Measurements from ENCODE around the gene GYG2.
"Not testable (repeated sequence)": the region's sequence is repeated elsewhere in the genome, so short reads cannot be mapped to it uniquely, and the experiment has no call there.

GYG2 gene

DNA sequence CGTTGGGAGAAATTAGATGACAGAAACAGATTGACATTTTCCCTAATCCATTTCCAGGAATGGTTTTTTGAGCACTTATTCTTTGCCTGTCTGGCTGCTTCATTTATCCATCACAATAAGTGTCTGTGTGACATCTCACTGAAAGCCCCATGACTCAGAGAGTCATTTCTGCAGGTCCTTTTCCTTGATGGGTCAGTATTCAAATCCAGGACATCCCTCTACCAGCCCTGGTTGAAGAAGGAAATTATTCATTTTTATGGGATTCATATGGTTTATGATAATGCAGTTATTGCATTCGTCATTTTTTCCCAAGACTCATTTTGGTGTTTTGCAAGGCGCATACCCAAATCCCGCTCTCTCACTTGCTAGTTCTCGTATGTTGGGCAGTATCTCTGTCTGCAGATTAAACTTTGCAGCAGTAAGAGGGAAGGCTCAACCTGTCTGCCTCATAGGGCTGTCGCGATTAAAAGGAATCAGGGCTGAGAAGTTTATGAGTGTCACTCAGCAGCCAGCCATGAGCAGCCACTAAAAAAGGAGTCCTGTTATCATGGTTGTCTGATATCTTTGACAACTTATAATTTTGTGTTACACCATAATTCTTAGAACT lies 44.0 kb downstream of the GYG2 start:
- no peak for DNase-seq

DNA sequence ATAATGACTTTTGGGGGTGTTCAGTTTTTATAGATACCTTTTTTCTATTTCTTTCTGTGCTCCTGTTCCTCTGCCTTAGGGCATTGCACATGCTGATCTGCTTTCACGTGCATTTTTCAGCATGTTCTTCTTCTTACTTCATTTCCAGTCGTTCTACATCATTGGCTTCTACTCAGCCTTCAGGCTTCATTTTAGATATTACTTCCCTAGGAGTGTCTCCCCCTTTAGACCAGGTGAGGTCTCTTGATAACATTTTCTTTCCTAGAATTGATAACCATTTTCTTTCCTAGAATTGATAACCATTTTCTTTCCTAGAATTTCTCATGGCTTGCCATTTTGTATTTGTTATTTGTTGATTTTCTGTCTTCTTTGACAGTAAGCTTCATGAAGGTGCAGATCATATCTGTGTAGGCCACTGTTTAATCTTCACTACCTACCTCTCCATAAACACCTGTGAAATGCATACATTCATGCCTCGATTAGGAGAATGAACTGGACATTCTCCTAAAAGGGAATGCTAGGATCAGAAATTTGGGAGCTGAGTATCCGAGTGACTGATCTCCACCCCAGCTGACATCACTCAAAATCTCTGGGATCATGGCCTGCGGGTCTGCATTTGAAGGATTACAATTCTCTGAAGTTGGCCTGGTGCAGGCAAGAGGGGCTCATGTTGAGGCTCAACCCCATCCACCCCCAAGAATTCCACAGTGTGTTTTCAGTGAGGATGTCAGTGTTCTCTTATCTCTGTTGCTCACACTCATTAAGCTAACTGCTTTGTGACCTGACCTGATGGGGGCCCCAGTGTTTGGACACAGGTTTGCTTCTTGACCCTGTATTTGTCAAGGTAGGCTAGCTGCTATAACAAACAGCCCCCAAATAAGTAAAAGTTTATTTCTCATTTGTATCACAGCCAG lies 45.7 kb downstream of the GYG2 start:
- DNase-seq, result no peak

DNA sequence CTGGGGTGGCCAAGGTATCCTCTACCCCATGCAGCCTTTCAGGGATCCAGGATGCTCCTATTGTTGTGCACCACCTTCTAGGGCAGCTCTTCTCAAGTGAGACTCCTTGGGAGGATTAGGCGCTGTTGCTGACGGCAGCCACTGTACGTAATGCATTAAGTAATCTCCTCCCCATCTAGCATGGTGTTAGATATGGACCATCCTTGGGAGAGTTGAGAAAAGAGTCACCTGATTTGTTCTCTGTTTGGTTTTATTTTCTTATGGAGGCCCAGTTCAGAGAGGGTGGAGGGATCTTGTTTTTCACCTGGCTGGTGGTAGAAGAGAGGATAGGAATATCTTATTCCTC lies 46.4 kb downstream of the GYG2 start:
- no peak for DNase-seq

DNA sequence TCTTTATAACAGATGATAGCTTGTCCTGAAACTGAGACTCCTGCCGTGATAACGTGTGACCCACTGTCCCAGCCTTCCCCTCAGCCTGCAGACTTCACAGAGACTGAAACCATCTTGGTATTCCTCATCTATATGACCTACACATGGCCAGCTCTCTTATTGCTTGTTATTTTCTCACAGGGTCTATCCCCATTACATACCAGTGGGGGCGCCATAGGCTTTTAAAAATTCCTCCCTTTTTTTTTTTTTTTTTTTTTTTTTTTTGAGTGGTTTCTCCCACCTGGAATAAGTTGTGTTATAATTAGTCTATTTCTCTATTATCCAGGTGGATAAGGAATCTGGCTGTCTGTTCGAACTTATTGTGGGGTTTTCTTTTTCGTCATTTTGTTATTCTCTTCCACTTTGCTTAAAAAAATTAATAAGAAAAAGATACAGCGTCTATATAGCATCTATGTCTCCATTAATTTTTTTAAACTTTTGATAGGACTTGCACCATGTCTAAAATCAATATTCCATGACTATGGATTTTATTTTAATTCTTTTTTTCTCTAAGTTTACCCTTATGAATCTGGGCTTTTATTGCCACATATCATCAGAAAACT lies 47.2 kb downstream of the GYG2 start:
- DNase-seq, result peak in 1 of 2 donors; percentile 4

DNA sequence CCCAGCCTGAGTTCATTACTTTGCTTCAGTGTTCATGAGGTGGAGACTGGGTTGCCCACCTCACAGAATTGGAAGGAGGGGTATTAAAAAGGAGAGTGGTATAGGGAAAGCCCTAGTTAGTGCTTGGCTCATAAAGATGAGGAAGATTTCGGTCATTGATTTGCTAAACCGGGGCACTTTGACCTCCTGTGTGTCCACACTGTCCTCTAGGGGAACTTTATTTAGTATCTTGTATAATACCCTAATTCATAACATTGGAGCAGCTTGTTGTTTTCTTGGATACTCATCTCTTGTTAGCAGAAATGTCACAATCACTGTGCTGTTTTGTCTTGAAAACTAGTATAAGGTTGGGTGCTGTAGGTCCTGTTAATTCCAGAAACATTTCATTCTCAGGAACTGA lies 49.8 kb downstream of the GYG2 start:
- no peak for DNase-seq

DNA sequence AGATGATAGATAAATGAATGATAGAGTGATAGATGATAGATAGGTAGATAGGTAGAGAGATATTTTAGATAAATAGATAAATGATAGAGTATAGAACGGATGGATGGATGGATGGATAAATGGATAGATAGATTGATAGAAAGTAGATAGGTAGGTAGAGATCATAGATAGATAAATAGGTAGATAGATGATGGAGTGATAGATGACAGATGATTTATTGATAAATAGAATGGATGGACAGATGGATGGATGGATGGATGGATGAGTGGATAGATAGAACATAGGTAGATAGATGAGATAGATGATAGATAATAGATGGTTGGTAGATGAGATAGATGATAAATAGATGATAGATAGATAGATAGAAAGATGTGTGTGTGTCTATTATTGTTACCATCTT lies 50.9 kb downstream of the GYG2 start:
- DNase-seq, result no peak

DNA sequence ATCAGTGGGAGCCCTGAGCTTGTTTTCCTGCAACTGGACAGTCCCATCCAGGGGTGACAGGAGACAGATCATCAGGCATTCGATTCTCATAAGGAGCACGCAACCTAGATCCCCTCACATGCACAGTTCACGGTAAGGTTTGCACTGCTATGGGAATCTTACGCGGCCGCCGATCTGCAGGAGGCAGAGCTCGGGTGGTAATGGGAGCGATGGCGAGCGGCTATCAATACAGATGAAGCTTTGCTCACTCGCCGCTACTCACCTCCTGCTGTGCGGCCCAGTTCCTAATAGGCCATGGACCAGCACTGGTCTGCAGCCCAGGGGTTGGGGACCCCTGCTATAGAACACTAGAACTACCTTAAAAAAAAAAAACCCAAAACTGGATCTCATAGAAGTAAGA lies 55.0 kb downstream of the GYG2 start:
- no peak for DNase-seq

DNA sequence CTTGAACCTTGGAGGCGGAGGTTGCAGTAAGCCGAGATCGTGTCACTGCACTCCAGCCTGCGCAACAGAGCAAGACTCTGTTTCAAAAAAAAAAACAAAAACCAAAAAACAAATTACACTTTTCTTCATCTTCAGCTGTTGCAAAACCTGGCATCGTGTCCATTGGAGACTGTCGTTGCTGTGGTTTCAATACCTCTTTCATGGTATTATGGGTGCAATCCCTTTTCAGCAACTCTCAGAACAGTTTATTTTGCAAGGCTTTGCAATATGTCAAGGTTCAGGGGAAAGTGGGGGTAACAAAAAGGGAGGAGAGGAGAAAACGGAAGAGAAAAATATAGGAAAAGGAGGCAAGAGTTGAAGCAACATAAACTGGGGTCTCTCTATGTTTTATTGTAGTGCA lies 59.6 kb downstream of the GYG2 start:
- DNase-seq, result peak; percentile 45 to 75

DNA sequence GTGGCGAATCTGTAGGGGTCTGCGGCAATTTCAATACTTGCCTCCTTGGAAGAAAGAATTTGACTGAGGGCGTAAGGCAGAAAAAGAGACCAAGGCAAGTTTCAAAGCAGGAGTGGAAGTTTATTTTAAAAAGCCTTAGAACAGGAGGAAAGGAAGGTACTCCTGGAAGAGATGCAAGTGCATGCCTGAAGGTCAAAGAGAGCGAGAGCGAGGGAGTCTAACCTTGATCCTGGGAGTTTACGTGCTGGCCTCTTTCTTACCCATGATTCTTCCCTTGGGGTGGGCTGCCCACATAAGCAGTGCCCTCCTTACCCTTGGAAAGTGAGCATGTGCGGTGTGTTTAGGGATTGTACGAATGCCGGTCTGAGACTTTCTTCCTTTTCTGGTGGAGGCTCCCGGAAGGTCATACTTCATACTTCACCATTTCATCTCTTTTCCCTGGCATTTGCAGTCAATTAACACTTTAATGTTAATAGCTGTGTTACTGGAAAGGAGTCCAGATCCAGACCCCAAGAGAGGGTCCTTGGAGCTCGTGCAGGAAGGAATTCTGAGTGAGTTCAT lies 60.4 kb downstream of the GYG2 start:
- no peak for DNase-seq

DNA sequence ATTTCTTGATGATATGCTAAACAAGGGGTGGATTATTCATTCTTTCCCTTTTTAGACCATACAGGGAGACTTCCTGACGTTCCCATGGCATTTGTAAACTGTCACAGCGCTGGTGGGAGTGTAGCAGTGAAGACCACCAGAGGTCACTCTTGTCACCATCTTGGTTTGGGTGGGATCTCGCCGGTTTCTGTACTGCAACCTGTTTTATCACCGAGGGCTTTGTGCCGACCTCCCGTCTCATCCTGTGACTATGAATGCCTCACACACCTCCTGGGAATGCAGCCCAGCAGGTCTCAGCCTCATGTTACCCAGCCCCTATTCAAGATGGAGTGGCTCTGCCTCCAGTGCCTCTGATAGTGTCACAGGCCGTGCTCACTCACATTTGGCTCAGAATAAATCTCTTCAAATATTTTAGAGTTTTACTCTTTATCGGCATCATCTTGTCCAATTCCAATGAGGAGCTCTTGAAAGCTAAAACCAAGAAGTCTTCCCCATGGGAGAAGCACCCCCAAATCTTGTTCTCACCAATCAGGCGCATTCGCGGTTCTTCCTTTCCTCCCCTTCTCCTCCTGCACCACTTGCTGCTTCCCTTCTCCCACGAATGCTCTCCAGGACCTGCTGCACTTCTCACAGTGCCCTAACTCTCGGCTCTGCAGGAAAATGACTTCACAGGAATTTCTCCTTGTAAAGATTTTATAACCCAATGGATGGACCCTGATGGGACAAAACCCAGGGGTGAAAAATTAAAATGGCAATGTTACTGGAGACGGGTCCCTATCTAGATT lies 61.2 kb downstream of the GYG2 start:
- DNase-seq, result not testable (repeated sequence)

DNA sequence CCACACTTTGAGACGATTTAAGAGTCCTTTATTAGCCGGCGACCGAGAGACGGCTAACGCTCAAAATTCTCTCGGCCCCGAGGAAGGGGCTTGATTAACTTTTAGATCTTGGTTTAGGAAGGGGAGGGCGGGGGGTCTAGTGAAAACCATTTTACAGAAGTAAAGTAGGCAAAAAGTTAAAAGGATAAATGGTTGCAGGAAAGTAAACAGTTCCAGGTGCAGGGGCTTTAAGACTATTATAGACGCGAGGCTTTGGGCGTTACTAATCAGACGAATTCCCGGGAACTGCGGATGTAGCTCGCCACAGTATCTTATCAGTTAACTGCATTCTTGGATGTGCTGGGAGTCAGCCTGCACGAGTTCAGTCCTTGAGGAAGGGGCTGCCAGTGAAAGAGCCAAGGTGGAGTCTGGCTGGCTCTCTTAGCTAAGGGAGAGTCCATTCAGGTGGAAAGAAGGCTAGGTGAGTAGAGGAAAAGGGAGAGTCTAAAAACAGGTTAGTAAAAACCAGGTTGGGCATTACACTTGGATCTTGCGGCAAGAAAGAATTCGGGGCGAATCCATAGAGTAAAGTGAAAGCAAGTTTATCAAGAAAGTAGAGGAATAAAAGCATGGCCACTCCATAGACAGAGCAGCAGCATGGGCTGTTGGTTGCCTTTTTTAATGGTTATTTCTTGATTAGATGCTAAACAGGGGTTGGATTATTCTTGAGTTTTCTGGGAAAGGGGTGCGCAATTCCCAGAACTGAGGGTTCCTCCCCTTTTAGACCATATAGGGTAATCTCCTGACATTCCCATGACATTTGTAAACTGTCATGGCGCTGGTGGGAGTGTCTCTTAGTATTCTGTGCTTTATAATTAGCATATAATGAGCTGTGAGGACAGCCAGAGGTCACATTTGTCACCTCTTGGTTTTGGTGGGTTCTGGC lies 62.1 kb downstream of the GYG2 start:
- not testable (repeated sequence) for DNase-seq

DNA sequence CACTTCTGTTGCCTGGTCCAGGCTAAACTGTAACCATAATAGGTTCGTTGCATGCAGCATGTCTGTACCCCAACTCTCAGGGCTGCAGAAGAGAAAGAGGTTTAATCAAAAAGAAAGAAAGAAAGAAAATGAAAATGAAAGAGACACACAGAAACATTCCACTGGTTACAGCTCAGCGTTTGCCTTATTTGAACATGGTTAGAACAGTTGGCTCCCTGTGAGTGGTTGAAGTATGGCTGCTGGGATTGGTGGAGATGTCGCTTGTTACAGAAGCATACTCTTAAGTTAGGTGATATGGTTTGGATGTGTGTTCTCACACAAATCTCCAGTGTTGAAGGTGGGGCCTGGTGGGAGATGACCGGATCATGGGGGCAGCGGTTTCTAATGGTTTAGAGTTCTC lies 64.1 kb downstream of the GYG2 start:
- no peak for DNase-seq

DNA sequence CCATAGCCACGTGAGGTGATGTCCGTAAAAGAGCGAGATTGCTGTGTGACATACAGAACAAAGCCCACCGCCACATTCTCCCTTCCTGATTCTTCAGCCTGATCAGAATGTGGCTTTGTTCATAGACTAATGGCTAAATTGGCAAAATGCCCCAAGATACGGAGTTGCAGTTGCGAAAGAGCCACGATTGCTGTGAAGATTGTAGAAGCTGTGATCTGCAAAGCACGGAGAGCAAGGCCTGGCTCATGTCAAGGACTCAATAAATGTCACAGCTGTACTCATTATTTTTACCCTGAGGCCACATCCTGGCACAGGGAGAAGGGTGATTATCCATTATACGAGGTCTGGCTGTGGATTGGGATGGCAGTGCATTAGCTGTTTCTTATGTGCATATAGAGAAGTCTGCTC lies 66.2 kb downstream of the GYG2 start:
- peak; percentile 31 to 51 for DNase-seq

DNA sequence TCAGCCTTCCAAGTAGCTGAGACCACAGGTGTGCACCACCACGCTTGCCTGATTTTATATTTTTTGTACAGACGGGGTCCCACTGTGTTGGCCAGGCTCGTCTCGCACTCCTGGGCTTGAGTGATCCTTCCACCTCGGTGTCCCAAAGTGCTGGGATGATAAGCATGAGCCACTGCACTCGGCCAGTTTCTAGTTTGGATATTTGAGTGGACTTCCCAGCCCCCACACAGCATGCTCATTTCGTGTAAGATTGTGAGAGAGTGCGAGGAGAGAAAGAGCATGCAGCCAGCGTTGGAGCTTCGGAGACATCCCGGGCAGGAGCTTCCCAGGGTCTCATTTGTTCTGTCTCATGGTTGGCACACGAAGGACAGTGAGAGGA lies 68.6 kb downstream of the GYG2 start:
- no peak for DNase-seq

DNA sequence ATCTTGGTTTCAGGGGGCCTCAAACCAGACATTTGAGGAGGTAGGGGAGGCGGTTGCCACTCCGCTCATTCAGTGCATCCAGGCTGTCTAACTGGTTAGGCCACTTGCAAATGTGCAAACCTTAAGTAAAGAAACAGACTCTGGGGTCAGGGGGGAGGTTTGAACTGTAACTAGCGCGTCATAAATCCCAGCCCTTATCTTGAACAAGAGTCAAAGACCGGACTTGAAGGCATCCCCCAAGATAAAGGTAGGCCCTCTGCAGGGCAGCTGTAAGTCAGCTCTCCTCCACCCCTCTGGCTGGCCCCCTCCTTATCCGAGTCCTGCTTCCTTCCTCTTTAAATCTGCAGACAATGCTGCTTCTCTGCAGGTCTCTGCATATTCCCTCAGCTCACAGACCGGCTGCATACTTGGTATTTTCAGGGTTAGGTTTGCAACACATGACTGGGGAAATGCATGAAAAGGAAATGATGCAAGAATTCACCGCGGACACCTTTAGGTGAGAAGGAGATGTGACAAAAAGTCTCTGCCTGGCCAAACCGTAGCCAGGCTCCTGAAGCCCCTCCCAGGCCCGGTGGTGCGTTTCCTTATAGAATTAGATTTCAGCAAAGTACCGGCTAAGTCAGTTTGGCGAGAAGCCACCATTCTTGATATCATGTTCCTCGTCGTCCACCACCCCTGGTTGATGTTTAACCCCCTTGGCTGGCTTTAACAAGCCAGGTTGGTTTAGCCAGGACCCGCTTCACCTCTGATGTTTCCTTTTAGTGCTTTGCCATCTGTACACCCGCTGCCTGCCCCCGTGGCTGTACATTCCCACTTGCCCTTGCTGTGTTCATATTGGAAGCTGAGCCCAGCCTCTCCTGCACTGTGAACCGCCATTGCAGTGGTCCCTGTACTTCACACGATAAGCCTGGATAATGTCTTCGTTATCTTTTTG lies 69.2 kb downstream of the GYG2 start:
- DNase-seq, result peak; percentile 18 to 27

DNA sequence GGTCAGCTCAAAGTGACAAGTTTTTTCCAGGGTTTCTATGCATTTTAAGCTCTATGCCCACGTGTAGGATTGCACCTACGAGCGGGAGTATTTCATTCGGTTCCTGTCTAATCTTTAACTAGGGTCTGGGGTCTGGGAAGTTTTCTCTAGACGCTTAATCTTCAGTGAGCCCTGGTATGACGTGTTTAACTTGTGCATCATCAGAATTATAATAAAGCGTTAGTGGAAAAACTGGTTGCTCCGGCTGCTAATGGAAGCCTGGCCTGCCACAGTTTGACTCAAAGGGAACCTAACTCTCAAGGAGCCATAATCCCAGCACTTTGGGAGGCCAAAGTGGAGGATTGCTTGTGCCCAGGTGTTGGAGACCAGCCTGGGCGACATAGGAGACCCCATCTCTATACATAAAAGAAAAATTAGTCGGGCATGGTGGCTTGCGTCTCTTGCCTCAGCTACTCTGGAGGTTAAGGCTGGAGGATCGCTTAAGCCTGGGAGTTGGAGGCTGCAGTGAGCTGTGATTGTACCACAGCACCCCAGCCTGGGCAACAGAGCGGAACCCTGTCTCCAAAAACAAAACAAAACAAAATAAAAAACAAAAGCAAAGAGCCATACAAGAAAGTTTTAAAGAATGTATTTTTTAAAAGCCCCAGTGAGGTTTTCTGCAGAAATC lies 70.2 kb downstream of the GYG2 start:
- no peak for DNase-seq

DNA sequence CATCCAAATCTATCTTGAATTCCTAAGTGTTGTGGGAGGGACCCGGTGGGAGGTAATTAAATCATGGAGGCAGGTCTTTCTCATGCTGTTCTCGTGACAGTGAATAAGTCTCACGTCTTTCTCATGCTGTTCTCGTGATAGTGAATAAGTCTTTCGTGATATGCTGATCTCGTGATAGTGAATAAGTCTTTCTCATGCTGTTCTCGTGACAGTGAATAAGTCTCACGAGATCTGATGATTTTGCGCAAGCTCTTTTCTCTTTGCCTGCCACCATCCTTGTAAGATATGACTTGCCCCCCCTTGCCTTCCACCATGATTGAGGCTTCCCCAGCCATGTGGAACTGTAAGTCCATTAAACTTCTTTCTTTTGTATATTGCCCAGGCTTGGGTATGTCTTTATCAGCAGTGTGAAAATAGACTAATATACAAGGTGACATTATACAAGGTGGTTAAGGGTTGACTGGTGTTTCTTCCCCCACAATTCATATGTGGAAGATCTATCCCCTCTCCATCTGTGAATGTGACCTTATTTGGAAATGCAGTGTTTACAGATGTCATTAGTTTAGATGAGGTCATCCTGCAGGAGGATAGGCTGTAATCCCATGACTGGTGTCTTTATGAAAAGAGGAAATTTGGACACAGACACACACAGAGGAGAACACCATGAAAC lies 72.8 kb downstream of the GYG2 start:
- DNase-seq, result peak; percentile 42 to 51

DNA sequence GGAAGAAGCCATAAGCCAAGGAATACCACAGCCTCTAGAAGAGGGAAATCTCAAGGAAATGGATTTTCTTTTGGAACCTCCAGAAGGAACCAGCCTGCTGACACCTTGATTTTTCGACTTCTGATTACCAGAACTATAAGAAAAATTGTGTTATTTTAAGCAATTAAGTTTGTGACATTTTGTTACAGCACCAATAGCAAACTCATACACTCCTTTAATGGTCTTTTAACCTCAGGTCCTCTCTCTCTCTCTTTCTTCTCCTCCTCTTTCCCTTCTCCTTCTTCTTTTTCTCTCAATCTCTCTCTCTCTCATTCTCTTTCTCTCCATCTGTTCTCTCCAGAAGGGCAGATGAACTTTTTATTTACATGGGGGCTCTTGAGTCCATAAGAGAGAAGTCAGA lies 74.1 kb downstream of the GYG2 start:
- DNase-seq, result no peak

DNA sequence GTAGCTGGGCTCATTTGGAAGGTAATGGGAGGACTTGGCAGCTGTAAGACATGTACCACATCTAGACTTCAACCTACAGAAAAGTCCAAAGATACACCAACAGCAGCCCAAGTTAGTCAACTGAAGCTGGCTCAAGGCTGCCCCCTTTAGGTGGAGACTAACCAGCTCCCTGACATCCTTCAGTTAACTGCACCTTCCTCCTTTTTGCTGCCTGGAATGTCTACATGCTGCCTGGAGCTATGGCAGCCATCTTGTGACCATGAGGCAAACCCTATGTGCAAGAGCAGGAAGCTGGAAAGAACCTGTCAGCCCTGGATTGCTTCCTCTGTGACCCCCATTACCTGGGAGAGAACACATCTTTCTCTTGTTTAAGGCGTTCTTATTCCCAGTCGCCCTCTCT lies 74.6 kb downstream of the GYG2 start:
- DNase-seq, result no peak
